Neuronal stem cell (in vitro differentiated cells): ENCODE results near the gene NEK10.

ENCODE experiments used
- DNase-seq: peaks from one replicate; pipeline ENCODE4 v3.0.0-alpha.2; 2013; ENCODE audit warnings: low spot score
- H2AFZ ChIP-seq: one replicate; pipeline ENCODE4 v1.6.1; 2013; ENCODE audit warnings: mild to moderate bottlenecking, low read length, inconsistent platforms
- H2AK5ac ChIP-seq: 2 replicates; pipeline ENCODE4 v1.6.1; 2013; ENCODE audit warnings: low read depth, mild to moderate bottlenecking, inconsistent platforms, low read length, moderate library complexity, mixed read lengths
- H2BK120ac ChIP-seq: 2 replicates; pipeline ENCODE4 v1.6.1; 2013; ENCODE audit warnings: low read depth, mild to moderate bottlenecking, inconsistent platforms, low read length, moderate library complexity, mixed read lengths
- H2BK12ac ChIP-seq: one replicate; pipeline ENCODE4 v1.6.1; 2013; ENCODE audit warnings: low read length, inconsistent platforms
- H2BK15ac ChIP-seq: 2 replicates; pipeline ENCODE4 v1.6.1; 2013; ENCODE audit warnings: mild to moderate bottlenecking, low read length, inconsistent platforms, mixed read lengths
- H2BK5ac ChIP-seq: one replicate; pipeline ENCODE4 v1.6.1; 2013; ENCODE audit warnings: inconsistent platforms, mild to moderate bottlenecking, low read length, moderate library complexity
- H3K14ac ChIP-seq: one replicate; pipeline ENCODE4 v1.6.1; 2013; ENCODE audit warnings: low read length, inconsistent platforms
- H3K18ac ChIP-seq: 2 replicates; pipeline ENCODE4 v1.6.1; 2013; ENCODE audit warnings: low read length, inconsistent platforms
- H3K23ac ChIP-seq: 2 replicates; pipeline ENCODE4 v1.6.1; 2013; ENCODE audit warnings: low read depth, mild to moderate bottlenecking, mixed read lengths, low read length, inconsistent platforms; ENCODE audit not compliant: poor library complexity
- H3K27ac ChIP-seq: replicated peaks from 3 replicates; pipeline ENCODE4 v1.5.1; 2013; ENCODE audit warnings: low read length, inconsistent platforms
- H3K27me3 ChIP-seq, 3 experiments: 2 replicates each; pipeline ENCODE4 v1.6.1; 2013; ENCODE audit warnings: low read length in 3 of 3, mild to moderate bottlenecking in 2 of 3, inconsistent platforms in 1 of 3, low read depth in 1 of 3, mixed read lengths in 1 of 3, moderate library complexity in 1 of 3; ENCODE audit not compliant: control insufficient read depth in 3 of 3, insufficient read depth in 3 of 3
- H3K36me3 ChIP-seq, 2 donors: replicated peaks in 1 of 2; 2 replicates each; pipeline ENCODE4 v1.6.1; 2013; ENCODE audit warnings: low read length in 2 of 2; ENCODE audit not compliant: control insufficient read depth in 2 of 2, insufficient read depth in 2 of 2
- H3K4ac ChIP-seq: 2 replicates; pipeline ENCODE4 v1.6.1; 2013; ENCODE audit warnings: inconsistent platforms, mild to moderate bottlenecking, low read length, moderate library complexity
- H3K4me1 ChIP-seq, 2 donors: 1 replicate in 1 of 2; 2 replicates in 1 of 2; pipeline ENCODE4 v1.6.1; 2013; ENCODE audit warnings: low read length in 2 of 2, low read depth in 1 of 2; ENCODE audit not compliant: control insufficient read depth in 2 of 2, insufficient read depth in 1 of 2
- H3K4me2 ChIP-seq: one replicate; pipeline ENCODE4 v1.6.1; 2013; ENCODE audit warnings: mild to moderate bottlenecking, low read length, inconsistent platforms; ENCODE audit not compliant: insufficient read depth, poor library complexity, severe bottlenecking
- H3K4me3 ChIP-seq, 2 donors: 2 replicates each; pipeline ENCODE4 v1.5.1; 2013; ENCODE audit warnings: low read length in 2 of 2, mild to moderate bottlenecking in 2 of 2, inconsistent platforms in 1 of 2, moderate library complexity in 1 of 2
- H3K79me1 ChIP-seq: one replicate; pipeline ENCODE4 v1.6.1; 2013; ENCODE audit warnings: low read depth, mild to moderate bottlenecking, inconsistent platforms, low read length, moderate library complexity
- H3K9ac ChIP-seq: one replicate; pipeline ENCODE4 v1.6.1; 2013; ENCODE audit warnings: mild to moderate bottlenecking, low read depth, low read length, inconsistent platforms; ENCODE audit not compliant: poor library complexity
- H3K9me3 ChIP-seq, 2 donors: replicated peaks in 1 of 2; 2 replicates each; pipeline versions ENCODE3 to v1.6.1; 2013; ENCODE audit warnings: low read length in 2 of 2, mild to moderate bottlenecking in 2 of 2, inconsistent platforms in 1 of 2, low read depth in 1 of 2, mixed read lengths in 1 of 2, moderate library complexity in 1 of 2; ENCODE audit not compliant: control insufficient read depth in 2 of 2, insufficient read depth in 1 of 2
- H4K8ac ChIP-seq: one replicate; pipeline ENCODE4 v1.6.1; 2013; ENCODE audit warnings: low read depth, mild to moderate bottlenecking, inconsistent platforms, low read length, moderate library complexity
- H4K91ac ChIP-seq: one replicate; pipeline ENCODE4 v1.6.1; 2013; ENCODE audit warnings: low read length, low read depth, mild to moderate bottlenecking, inconsistent platforms; ENCODE audit not compliant: poor library complexity
- WGBS, 2 donors: extraction: QIAGEN DNeasy Blood & Tissue Kit; methylation state at CpG; one replicate each; pipeline ENCODE4 v1.1.7; 2013; ENCODE audit warnings: missing lambda C conversion rate in 2 of 2, mixed read lengths in 1 of 2; ENCODE audit not compliant: insufficient read length in 2 of 2, insufficient replicate concordance in 1 of 2; ENCODE audit errors: extremely low coverage in 2 of 2; 5-methylcytosine and 5-hydroxymethylcytosine counted together

NEK10 gene

DNA sequence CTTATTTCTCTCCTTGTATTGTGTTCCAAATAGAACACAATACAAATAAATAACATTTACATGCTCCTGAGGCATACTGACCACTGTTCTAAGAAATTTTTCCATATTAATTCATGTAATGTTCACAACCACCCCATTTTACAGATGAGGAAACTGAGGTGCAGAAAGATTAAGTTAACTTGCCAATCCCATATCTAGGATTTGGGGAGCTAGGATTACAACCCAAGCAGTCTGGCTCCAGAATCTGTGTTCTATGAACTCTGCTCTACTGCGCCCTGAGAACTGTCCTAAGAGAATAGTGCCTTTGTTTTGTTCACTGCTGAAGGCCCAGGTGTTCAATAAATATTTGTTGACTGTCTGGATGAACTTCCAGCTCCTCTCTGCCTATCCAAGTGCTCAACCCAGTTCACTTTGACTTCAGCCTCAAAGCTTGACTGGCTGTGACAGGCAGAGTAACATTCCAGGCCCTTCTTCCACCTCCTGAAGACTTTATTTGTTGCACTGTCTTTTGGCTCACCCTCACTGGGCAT is 3.1 kb downstream of the NEK10 start:
- WGBS, 2 donors, result no CpG with 5 or more reads among the region's 1 CpG
- H4K8ac ChIP-seq, result no peak overlapping the region
- no peak overlapping the region for H4K91ac ChIP-seq
- no peak overlapping the region for H3K4me2 ChIP-seq
- H2AFZ ChIP-seq, result no peak overlapping the region
- no peak overlapping the region for H2BK12ac ChIP-seq
- H2BK15ac ChIP-seq, result no peak overlapping the region
- H3K14ac ChIP-seq, result no peak overlapping the region
- H2AK5ac ChIP-seq, result no peak overlapping the region
- peaks cover 0 to under 1% of the 10 kb centered on the region in 2 donors for H3K36me3 ChIP-seq
- H3K27me3 ChIP-seq, result no peaks in the 10 kb centered on the region
- no peak overlapping the region for H3K9ac ChIP-seq
- H3K27ac ChIP-seq, result no peak overlapping the region
- no peaks in the 10 kb centered on the region for H3K9me3 ChIP-seq
- H3K4me1 ChIP-seq, result peaks cover 0 to 2% of the 10 kb centered on the region in 2 donors
- no peak overlapping the region for H2BK120ac ChIP-seq
- H2BK5ac ChIP-seq, result no peak overlapping the region
- no peak overlapping the region for H3K23ac ChIP-seq
- no peak overlapping the region for H3K4ac ChIP-seq
- H3K4me3 ChIP-seq, result no peak overlapping the region
- no peak overlapping the region for H3K18ac ChIP-seq
- no peaks in the 10 kb centered on the region for H3K79me1 ChIP-seq
- no peak for DNase-seq

DNA sequence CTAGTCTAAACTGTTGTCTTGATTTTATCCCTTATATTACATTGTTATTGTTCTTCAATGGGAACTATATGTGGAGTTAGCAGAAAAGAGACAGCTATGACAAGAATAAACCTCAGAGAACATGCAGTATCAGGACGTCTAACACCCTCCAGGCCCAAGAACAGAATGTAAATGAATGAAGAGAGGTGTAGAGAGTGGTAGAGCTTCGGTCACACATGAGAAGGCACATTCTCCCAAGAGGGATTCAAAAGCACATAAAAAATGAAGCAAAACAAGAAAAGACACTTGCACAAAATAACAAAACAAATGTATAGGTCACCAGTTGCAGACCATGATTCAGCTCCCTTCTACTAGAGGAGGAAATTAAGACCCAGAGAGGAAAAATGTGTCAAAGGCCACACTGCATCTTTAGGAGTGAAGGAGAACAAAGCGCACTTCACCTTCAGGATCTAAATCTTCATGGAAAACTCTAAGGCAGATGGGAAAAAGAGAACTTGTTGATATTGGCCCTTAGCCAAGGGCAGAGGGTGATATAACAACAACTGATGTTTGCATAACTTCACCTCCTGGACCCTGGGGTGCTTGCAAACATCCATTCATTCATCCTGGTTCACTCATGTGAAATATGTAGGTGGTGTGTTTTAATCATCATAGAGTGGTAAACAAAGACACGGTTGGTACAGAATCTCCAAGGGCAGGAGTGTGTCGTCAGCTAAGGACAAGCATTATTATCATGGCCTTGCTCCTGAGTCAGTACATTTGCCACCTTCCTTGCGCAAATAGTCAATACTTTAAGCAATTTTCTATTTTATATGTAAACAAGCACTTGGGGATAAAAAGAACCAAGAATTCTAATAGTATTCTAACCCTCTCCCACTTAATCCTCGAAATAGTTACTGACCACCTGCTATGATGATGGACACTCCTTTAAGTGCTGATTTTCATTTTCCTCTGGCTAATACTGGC is 8.8 kb downstream of the NEK10 start:
- H3K9me3 ChIP-seq, result no peaks in the 10 kb centered on the region
- no peak overlapping the region for H3K9ac ChIP-seq
- no peak overlapping the region for H2BK120ac ChIP-seq
- H3K4me2 ChIP-seq, result no peak overlapping the region
- H3K27ac ChIP-seq, result no peak overlapping the region
- no peak overlapping the region for H3K14ac ChIP-seq
- no peak overlapping the region for H2BK5ac ChIP-seq
- no peak overlapping the region for H4K8ac ChIP-seq
- H3K18ac ChIP-seq, result no peak overlapping the region
- no peak overlapping the region for H3K4ac ChIP-seq
- H2BK12ac ChIP-seq, result no peak overlapping the region
- no CpG with 5 or more reads among the region's 7 CpGs for WGBS, 2 donors
- no peak overlapping the region for H4K91ac ChIP-seq
- no peaks in the 10 kb centered on the region for H3K79me1 ChIP-seq
- H3K36me3 ChIP-seq, result no peaks in the 10 kb centered on the region
- H3K4me3 ChIP-seq, result no peak overlapping the region
- peak overlapping the region; percentile 18 for H2AFZ ChIP-seq
- H2AK5ac ChIP-seq, result no peak overlapping the region
- no peak for DNase-seq
- no peak overlapping the region for H3K23ac ChIP-seq
- peaks cover 0 to 8% of the 10 kb centered on the region in 2 donors for H3K4me1 ChIP-seq
- no peak overlapping the region for H2BK15ac ChIP-seq
- H3K27me3 ChIP-seq, result no peaks in the 10 kb centered on the region

DNA sequence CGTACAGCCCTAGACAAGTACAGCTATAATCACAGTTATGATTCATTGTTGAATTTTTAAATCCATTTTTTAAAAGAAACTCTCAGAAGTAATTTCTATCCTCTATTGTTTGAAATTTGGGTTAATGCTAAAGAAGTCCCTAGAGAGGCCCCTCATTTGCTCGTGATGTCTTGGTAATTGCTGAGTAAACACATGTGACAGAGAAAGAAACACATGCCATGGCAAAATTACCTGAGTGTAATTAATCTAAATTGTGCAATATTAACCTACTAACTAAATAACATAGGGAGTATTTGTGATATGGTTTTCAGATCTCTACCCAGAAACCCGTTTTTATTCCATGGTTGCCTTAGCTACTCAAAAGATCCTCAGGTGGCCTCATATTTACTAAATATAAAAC is 10.8 kb downstream of the NEK10 start:
- Histone ChIP-seq H3K4me2 (no peak overlapping the region), H4K8ac (no peak overlapping the region), H3K27ac (no peak overlapping the region), H4K91ac (no peak overlapping the region), H2BK15ac (no peak overlapping the region), H3K27me3 (no peaks in the 10 kb centered on the region), H3K9me3 (no peaks in the 10 kb centered on the region), H2BK5ac (no peak overlapping the region), H2BK12ac (no peak overlapping the region), H3K14ac (no peak overlapping the region), H3K18ac (no peak overlapping the region), H3K23ac (no peak overlapping the region), H2BK120ac (no peak overlapping the region), H3K9ac (no peak overlapping the region), H3K4ac (no peak overlapping the region), H3K4me1 (peaks cover 2 to 17% of the 10 kb centered on the region in 2 donors), H3K79me1 (no peaks in the 10 kb centered on the region), H3K4me3 (no peak overlapping the region), H2AFZ (no peak overlapping the region), H3K36me3 (no peaks in the 10 kb centered on the region), H2AK5ac (no peak overlapping the region)
- DNase-seq, result no peak
- WGBS, 2 donors, result no CpG with 5 or more reads among the region's 3 CpGs

DNA sequence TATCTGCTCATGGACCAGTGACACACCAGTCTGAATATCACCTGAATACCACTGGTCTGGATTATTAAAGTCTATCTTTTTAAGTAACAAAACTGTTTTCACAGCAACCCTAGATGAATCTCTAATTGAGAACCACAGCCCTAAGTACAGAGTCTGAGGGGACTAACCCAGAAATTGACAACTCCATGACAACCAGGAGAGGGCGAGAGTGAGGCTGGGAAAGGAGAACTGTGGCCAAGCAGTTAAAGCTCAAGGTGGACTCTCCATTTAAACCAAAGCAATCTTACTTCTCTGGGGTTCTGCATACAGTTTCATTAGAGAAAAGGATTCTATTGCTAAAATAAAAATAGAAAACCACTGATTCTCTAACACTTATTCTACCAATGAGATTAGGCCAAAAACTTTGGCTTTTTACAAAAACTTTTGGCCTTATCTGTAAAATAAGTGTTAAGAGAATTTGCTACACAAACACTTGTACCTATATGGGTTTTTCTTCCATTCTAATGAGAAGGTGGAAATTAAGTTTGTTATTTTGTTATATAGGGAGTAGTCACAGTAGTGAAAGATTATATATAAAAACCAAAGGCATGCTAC is 11.4 kb downstream of the NEK10 start:
- Histone ChIP-seq H3K4ac (no peak overlapping the region), H2BK12ac (no peak overlapping the region), H3K36me3 (no peaks in the 10 kb centered on the region), H3K27me3 (no peaks in the 10 kb centered on the region), H3K4me2 (no peak overlapping the region), H3K18ac (no peak overlapping the region), H3K27ac (no peak overlapping the region), H3K79me1 (no peaks in the 10 kb centered on the region), H4K8ac (no peak overlapping the region), H4K91ac (no peak overlapping the region), H3K4me1 (peaks cover 2 to 17% of the 10 kb centered on the region in 2 donors), H3K4me3 (no peak overlapping the region), H2AK5ac (no peak overlapping the region), H2AFZ (no peak overlapping the region), H3K23ac (no peak overlapping the region), H3K9ac (no peak overlapping the region), H3K14ac (no peak overlapping the region), H2BK15ac (no peak overlapping the region), H2BK5ac (no peak overlapping the region), H3K9me3 (no peaks in the 10 kb centered on the region), H2BK120ac (no peak overlapping the region)
- WGBS, 2 donors, result no CpG with 5 or more reads among the region's 1 CpG
- DNase-seq, result peak; percentile 39
